NCI-H2196 (cell line): Measurements from ENCODE around the gene HMGCS1.
"Not testable (repeated sequence)": the region's sequence is repeated elsewhere in the genome, so short reads cannot be mapped to it uniquely, and the experiment has no call there.

Experiments
- DNase-seq: peaks from one replicate; lab custom pipeline; 2025; ENCODE audit not compliant: unreplicated experiment; lab: John Stamatoyannopoulos, UW

Gene HMGCS1

GRCh38 chr5:43312699-43313034 is 545 bp downstream of the HMGCS1 start:
- no peak for DNase-seq

GRCh38 chr5:43312076-43312661 is 1.0 kb downstream of the HMGCS1 start:
- DNase-seq = no peak

GRCh38 chr5:43309637-43310036 is 3.6 kb downstream of the HMGCS1 start:
- no peak for DNase-seq

GRCh38 chr5:43309122-43309521 is 4.1 kb downstream of the HMGCS1 start:
- DNase-seq = no peak

GRCh38 chr5:43306954-43307353 is 6.3 kb downstream of the HMGCS1 start:
- not testable (repeated sequence) for DNase-seq

- DNase-seq = peak; percentile 65
Measured at GRCh38 chr5:43305948-43306565, 7.2 kb downstream of the HMGCS1 start.

- DNase-seq = no peak
Measured at GRCh38 chr5:43304525-43304924, 8.7 kb downstream of the HMGCS1 start.

- DNase-seq = no peak
Measured at GRCh38 chr5:43303242-43303641, 10.0 kb downstream of the HMGCS1 start.

- no peak for DNase-seq
Measured at GRCh38 chr5:43302481-43302880, 10.7 kb downstream of the HMGCS1 start.

- DNase-seq = no peak
Measured at GRCh38 chr5:43301653-43302091, 11.5 kb downstream of the HMGCS1 start.

GRCh38 chr5:43300112-43300511 is 13.1 kb downstream of the HMGCS1 start:
- no peak for DNase-seq

- DNase-seq = no peak
Measured at GRCh38 chr5:43298443-43298842, 14.8 kb downstream of the HMGCS1 start.

- no peak for DNase-seq
Measured at GRCh38 chr5:43296835-43297234, 16.4 kb downstream of the HMGCS1 start.

- DNase-seq = no peak
Measured at GRCh38 chr5:43295202-43295601, 18.0 kb downstream of the HMGCS1 start.

- DNase-seq = no peak
Measured at GRCh38 chr5:43294226-43294625, 19.0 kb downstream of the HMGCS1 start.

GRCh38 chr5:43290726-43291125 is 22.5 kb downstream of the HMGCS1 start:
- DNase-seq = no peak

- DNase-seq = no peak
Measured at GRCh38 chr5:43288269-43288831, 24.9 kb downstream of the HMGCS1 start.

GRCh38 chr5:43287493-43287892 is 25.7 kb downstream of the HMGCS1 start:
- DNase-seq = no peak

GRCh38 chr5:43286623-43287022 is 26.6 kb downstream of the HMGCS1 start:
- DNase-seq = no peak

- no peak for DNase-seq
Measured at GRCh38 chr5:43281840-43282658, 31.2 kb downstream of the HMGCS1 start.

- no peak for DNase-seq
Measured at GRCh38 chr5:43279548-43280274, 33.5 kb downstream of the HMGCS1 start.
